SU-DHL-6 (cell line): ENCODE measurements around the gene ST6GALNAC3.

ENCODE experiments used
- H2AFZ ChIP-seq: fragments of 200-600 bp; sonication (generic); 2 replicates; pipeline ENCODE4 v1.6.1; 2014; ENCODE audit warnings: low read depth, mild to moderate bottlenecking, moderate library complexity, mixed read lengths, antibody characterized with exemption, low read length; ENCODE audit not compliant: severe bottlenecking
- H3F3A ChIP-seq: fragments of 200-600 bp; shearing (Covaris generic); 2 replicates; pipeline ENCODE4 v1.6.0; 2016; ENCODE audit warnings: antibody characterized with exemption, mild to moderate bottlenecking; ENCODE audit not compliant: insufficient read depth
- H3K27ac ChIP-seq: fragments of 200-600 bp; sonication (generic); 2 replicates; pipeline ENCODE4 v1.5.1; 2016; ENCODE audit warnings: low read depth, mild to moderate bottlenecking, low read length, moderate library complexity, mixed read lengths
- H3K27me3 ChIP-seq: fragments of 200-600 bp; sonication (generic), shearing (Covaris generic); 2 replicates; pipeline ENCODE4 v1.6.0; 2014; ENCODE audit warnings: mild to moderate bottlenecking, low read length
- H3K36me3 ChIP-seq: fragments of 200-600 bp; sonication (generic); 2 replicates; pipeline ENCODE4 v1.6.1; 2014; ENCODE audit warnings: mild to moderate bottlenecking, low read length, mixed read lengths
- H3K4me2 ChIP-seq: fragments of 300-600, 200-600 bp; shearing (Covaris generic), sonication (generic); 2 replicates; pipeline ENCODE4 v1.6.0; 2014; ENCODE audit warnings: low read length, low read depth, mild to moderate bottlenecking; ENCODE audit not compliant: poor library complexity, severe bottlenecking
- H3K4me3 ChIP-seq: fragments of 200-600 bp; sonication (generic); 2 replicates; pipeline ENCODE4 v1.5.1; 2014; ENCODE audit warnings: antibody characterized with exemption, low read length, mild to moderate bottlenecking, mixed read lengths; ENCODE audit not compliant: insufficient read depth, poor library complexity, severe bottlenecking
- H3K79me2 ChIP-seq: fragments of 200-600 bp; sonication (generic); 2 replicates; pipeline ENCODE4 v1.6.1; 2014; ENCODE audit warnings: mild to moderate bottlenecking, low read length, moderate library complexity; ENCODE audit not compliant: insufficient read depth
- H3K9ac ChIP-seq: fragments of 200-600 bp; sonication (generic); 2 replicates; pipeline ENCODE4 v1.7.0; 2014; ENCODE audit warnings: mild to moderate bottlenecking, low read length
- H3K9me2 ChIP-seq: fragments of 200-600 bp; sonication (generic); replicated peaks from 2 replicates; pipeline ENCODE4 v1.6.1; 2014; ENCODE audit warnings: low read length; ENCODE audit not compliant: insufficient read depth
- H3K9me3 ChIP-seq: fragments of 200-600 bp; sonication (generic); 2 replicates; pipeline ENCODE4 v1.6.1; 2014; ENCODE audit warnings: low read length, mixed read lengths; ENCODE audit not compliant: insufficient read depth
- H4K20me1 ChIP-seq: fragments of 200-600 bp; sonication (generic); 2 replicates; pipeline ENCODE4 v1.6.1; 2014; ENCODE audit warnings: low read depth, mild to moderate bottlenecking, antibody characterized with exemption, low read length, moderate library complexity, mixed read lengths
- CTCF ChIP-seq: fragments of 200-600 bp; sonication (generic); IDR thresholded peaks from one replicate; pipeline ENCODE4 v1.5.1; 2017; ENCODE audit warnings: antibody characterized with exemption, mild to moderate bottlenecking, low read length, moderate library complexity; ENCODE audit not compliant: insufficient read depth, poor library complexity, severe bottlenecking
- EZH2phosphoT487 ChIP-seq: fragments of 200-600 bp; sonication (generic), shearing (Covaris generic); conservative IDR thresholded peaks from 2 replicates; pipeline ENCODE4 v1.6.1; 2018; ENCODE audit warnings: mild to moderate bottlenecking, antibody characterized with exemption, low read length, moderate library complexity, mixed read lengths

Gene ST6GALNAC3

GRCh38 chr1:76425201-76426145, 350.9 kb downstream of the ST6GALNAC3 start:
- Histone ChIP-seq H3F3A (no peaks in the 10 kb centered on the region), H3K9me2 (no peaks in the 10 kb centered on the region), H3K9ac (no peak overlapping the region), H2AFZ (no peak overlapping the region), H3K4me3 (no peak overlapping the region), H3K4me2 (no peak overlapping the region), H3K9me3 (no peaks in the 10 kb centered on the region), H4K20me1 (no peaks in the 10 kb centered on the region), H3K36me3 (no peaks in the 10 kb centered on the region), H3K79me2 (no peaks in the 10 kb centered on the region), H3K27ac (no peak overlapping the region), H3K27me3 (no peaks in the 10 kb centered on the region)
- TF ChIP-seq EZH2phosphoT487, result no peak
- TF ChIP-seq CTCF, result no peak

GRCh38 chr1:76426606-76427005, 352.1 kb downstream of the ST6GALNAC3 start:
- no peak for TF ChIP-seq EZH2phosphoT487
- TF ChIP-seq CTCF, result no peak
- H3K27me3 ChIP-seq, result no peaks in the 10 kb centered on the region
- H3K9me2 ChIP-seq, result no peaks in the 10 kb centered on the region
- H3K9me3 ChIP-seq, result no peaks in the 10 kb centered on the region
- H3K27ac ChIP-seq, result no peak overlapping the region
- no peak overlapping the region for H3K4me2 ChIP-seq
- no peaks in the 10 kb centered on the region for H4K20me1 ChIP-seq
- no peaks in the 10 kb centered on the region for H3K36me3 ChIP-seq
- H3K79me2 ChIP-seq, result no peaks in the 10 kb centered on the region
- H2AFZ ChIP-seq, result no peak overlapping the region
- no peak overlapping the region for H3K4me3 ChIP-seq
- H3K9ac ChIP-seq, result no peak overlapping the region
- no peaks in the 10 kb centered on the region for H3F3A ChIP-seq

GRCh38 chr1:76428028-76428427, 353.5 kb downstream of the ST6GALNAC3 start:
- TF ChIP-seq EZH2phosphoT487, result no peak
- Histone ChIP-seq H3F3A (no peaks in the 10 kb centered on the region), H3K4me3 (no peak overlapping the region), H3K36me3 (no peaks in the 10 kb centered on the region), H2AFZ (no peak overlapping the region), H3K27ac (no peak overlapping the region), H3K4me2 (no peak overlapping the region), H4K20me1 (no peaks in the 10 kb centered on the region), H3K27me3 (no peaks in the 10 kb centered on the region), H3K9me3 (no peaks in the 10 kb centered on the region), H3K9me2 (no peaks in the 10 kb centered on the region), H3K79me2 (no peaks in the 10 kb centered on the region), H3K9ac (no peak overlapping the region)

GRCh38 chr1:76430531-76430930, 356.0 kb downstream of the ST6GALNAC3 start:
- no peak for TF ChIP-seq EZH2phosphoT487
- TF ChIP-seq CTCF, result no peak
- H3K4me2 ChIP-seq, result no peak overlapping the region
- H3F3A ChIP-seq, result no peaks in the 10 kb centered on the region
- no peak overlapping the region for H3K4me3 ChIP-seq
- H3K27ac ChIP-seq, result no peak overlapping the region
- H2AFZ ChIP-seq, result no peak overlapping the region
- no peaks in the 10 kb centered on the region for H3K27me3 ChIP-seq
- no peaks in the 10 kb centered on the region for H3K9me2 ChIP-seq
- H3K9me3 ChIP-seq, result no peaks in the 10 kb centered on the region
- no peaks in the 10 kb centered on the region for H4K20me1 ChIP-seq
- no peaks in the 10 kb centered on the region for H3K79me2 ChIP-seq
- H3K9ac ChIP-seq, result no peak overlapping the region
- H3K36me3 ChIP-seq, result no peaks in the 10 kb centered on the region
